GM08714 (cell line): ENCODE data around the gene HOXA3.

ENCODE experiments used
- H3K4me3 ChIP-seq: fragments of 200-500 bp; sonication (Bioruptor generic); 2 replicates; pipeline ENCODE4 v1.5.1; 2014; ENCODE audit warnings: mild to moderate bottlenecking, low read length, inconsistent platforms
- ZNF274 ChIP-seq: IDR thresholded peaks from 2 replicates; pipeline ENCODE4 v1.6.1; 2012; ENCODE audit warnings: mild to moderate bottlenecking, low read depth, low read length

Gene HOXA3

GRCh38 chr7:27185854-27186667, 33.7 kb upstream of the HOXA3 start:
- TF ChIP-seq ZNF274: no peak
- no peak overlapping the region for H3K4me3 ChIP-seq

DNA sequence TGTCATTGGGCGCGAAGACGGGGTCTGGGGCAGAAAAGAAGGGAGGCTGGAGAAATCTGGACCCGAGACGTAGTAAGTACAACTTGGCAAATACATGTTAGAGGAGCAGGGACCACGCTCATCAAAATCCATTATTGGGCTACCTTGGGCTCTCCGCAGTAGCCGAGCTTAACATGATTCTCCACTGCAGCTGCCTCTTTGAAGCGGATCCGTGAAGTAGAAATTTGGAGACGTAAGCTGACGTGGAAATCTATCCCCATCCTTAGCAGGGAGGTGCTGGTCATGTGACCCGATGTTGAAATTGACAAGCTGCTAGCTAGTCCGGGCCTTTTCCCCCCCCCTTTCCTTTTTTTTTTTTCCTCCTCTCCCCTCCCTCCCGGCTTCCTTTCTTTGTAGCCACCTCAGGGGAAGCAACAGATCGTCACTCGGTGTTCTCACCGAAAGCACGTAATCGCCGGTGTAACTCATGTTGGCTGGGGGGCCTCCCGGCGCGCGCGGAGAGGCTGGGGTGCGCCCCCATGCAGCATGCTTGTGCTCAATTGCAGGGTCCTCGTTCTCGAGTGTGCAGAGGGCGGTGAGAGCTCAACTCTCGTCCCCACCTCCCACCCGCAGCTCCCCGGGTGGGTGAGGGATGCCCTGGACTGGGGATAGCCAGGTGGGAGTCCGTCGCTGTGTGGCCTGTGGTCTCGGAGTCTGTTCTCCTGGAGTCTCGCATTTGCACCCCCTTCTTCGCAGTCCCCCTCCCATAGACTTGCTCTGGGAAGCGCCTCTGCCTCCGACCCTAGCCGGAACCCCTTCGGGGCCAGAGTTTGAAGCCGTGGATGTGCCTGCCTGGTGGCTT, 32.9 kb upstream of the HOXA3 start, which contains the start of gene HOXA11:
TSS of gene HOXA11 (minus strand) at position 220 of the 841 bp plus-strand sequence. CDS start at position 132, 88 bp downstream.
- H3K4me3 ChIP-seq: peak within 1 kb of the TSS; percentile 12
- TF ChIP-seq ZNF274: no peak

DNA sequence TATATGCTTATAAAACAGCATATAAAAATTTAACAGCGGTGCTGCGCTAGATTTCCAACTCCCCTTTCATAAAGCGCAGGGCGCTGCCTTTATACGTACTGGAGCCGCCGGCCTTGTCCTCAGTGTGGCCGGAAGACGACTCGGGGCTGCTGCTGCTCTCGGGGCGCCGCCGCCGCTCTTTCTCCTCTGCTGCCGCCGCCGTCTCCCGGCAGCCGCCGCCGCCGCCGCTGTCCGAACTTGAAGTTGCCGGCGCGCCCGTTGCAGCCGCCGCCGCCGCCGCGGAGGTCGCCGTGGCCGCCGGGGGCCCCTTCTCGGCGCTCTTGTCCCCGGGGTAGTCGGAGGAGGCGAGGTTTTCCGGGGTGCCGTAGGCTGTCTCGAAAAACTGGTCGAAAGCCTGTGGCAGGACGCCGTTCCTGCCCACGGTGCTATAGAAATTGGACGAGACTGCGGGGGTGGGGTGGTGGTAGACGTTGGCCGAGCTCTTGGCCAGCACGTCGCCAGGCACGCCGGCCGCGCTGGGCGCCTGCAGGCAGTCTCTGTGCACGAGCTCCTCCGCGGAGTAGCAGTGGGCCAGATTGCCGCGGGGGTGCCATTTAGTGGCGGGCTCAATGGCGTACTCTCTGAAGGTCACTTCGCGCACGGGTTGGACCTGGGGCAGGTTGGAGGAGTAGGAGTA, 32.1 kb upstream of the HOXA3 start:
- H3K4me3 ChIP-seq: peak overlapping the region; percentile 12
- TF ChIP-seq ZNF274: no peak

GRCh38 chr7:27183682-27184336, 31.4 kb upstream of the HOXA3 start:
- peak overlapping the region; percentile 12 for H3K4me3 ChIP-seq
- TF ChIP-seq ZNF274: no peak

DNA sequence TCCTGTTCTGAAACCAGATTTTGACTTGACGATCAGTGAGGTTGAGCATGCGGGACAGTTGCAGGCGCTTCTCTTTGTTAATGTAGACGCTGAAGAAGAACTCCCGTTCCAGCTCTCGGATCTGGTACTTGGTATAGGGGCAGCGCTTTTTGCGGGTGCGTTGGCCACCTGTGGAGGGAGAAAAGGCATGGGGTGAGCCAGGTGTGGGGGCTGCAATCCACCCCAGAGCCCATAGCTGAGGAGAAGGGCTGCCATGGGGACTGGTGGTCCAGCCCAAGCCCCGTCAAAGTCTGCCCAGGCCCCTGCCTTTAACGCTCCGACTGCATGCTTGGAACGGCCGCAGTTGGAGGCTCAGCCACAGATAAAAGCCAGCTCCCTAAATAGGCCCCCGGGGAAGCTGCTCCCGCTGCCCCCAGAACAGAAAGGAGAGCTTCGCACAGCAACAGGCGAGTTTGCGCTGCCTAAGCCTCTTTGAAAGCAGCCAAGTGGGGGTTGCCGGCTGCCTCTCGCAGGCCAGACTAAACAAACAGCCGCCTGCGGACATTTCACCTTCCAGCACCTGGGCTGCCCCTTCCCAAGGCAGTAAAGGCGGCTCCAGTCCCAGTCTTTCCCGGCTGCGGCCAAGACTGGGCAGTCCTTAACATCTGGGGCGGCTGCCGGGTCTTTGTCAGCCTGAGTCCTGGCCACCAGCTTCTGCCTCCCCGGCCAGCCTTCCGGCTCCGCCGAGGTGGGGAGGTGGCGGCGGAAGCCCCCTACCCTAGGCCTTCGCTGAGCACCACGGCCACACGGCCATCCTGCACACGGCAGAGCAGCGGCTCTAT, 30.7 kb upstream of the HOXA3 start:
- no peak for TF ChIP-seq ZNF274
- H3K4me3 ChIP-seq: peak overlapping the region; percentile 12; the same call in 1 of the 2 replicates

- H3K4me3 ChIP-seq: no peak overlapping the region
- TF ChIP-seq ZNF274: no peak
Observed at GRCh38 chr7:27182285-27182841, 30.0 kb upstream of the HOXA3 start.

- H3K4me3 ChIP-seq: no peak overlapping the region
- no peak for TF ChIP-seq ZNF274
Observed at GRCh38 chr7:27181795-27182275, 29.5 kb upstream of the HOXA3 start.

GRCh38 chr7:27180431-27181420, 28.3 kb upstream of the HOXA3 start:
- H3K4me3 ChIP-seq: no peak overlapping the region

DNA sequence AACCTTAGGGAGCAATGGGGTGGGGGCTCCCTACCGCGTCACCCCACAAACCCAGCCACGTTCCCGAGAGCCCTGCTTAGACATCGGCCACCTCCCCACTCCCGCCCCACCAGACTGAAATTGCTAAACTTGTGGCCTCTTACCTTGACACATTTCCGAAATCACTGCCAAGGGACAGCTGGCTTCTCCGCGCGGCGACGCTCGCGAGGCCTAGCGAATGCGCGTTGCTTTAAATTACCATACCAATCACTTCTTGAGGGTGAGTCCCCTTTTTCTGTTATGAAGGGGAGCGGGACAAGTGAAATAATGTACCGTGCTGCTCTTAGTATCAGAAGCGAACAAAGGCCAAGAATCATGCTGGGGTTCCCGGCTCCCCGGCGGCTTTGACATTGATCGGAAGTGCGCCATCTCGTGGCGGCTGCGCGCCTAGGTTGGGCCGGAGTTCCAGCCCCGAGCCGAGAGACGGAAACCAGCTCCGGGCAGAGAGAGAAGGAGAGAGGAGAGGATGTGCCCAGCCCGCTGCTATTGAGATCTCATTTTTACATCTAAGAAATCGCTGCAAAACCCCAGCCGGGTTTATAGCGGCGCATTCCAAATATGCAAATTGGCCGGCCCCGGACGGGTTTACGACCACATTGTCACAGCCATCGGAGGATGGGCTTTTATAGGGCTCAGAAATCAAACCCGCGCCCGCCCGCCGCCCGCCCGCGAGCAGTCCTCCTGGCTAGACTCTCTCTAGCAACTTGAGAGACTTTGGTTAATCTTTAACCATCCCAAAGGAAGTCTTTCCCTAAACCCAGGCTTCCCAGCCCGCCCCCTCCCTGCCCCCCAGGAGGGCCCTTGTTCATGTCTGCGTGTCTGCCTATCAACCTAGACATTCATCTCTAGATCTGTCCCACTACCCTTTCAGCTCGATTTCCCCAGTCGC, 27.4 kb upstream of the HOXA3 start:
- TF ChIP-seq ZNF274: no peak
- H3K4me3 ChIP-seq: no peak overlapping the region; the same call in 1 of the 2 replicates

More at GRCh38 chr7:27180431-27181420, 28.3 kb upstream of the HOXA3 start:
- no peak for TF ChIP-seq ZNF274

DNA sequence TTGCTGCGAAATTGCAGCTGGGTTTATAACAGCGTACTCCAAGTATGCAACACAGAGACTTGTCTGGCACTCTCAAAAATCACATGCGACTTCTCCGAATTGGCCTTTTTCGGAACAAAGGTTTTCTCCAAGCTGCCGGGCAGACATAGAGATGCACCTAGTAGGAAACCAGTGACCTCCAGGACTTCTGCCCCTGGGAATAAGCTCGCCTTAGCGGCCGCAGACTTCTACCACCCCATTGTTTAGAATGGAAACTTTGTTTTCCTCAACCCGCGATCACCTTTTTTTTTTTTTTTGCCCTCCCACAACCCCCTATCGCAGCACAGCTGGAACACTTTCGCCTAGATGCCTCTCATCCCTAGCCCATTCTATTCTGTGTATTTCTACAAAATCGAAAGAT, 26.6 kb upstream of the HOXA3 start:
- TF ChIP-seq ZNF274: no peak
- no peak overlapping the region; the same call in 1 of the 2 replicates for H3K4me3 ChIP-seq

GRCh38 chr7:27178366-27178765, 26.0 kb upstream of the HOXA3 start:
- H3K4me3 ChIP-seq: no peak overlapping the region; the same call in 1 of the 2 replicates
- TF ChIP-seq ZNF274: no peak
